Activated CD4-positive, alpha-beta T cell treated with anti-CD3 and anti-CD28 coated beads, Interleukin-2, amount 50 U/mL, for 4 hours (primary cell): ENCODE measurements around the gene ANKRD44.
A peak's percentile ranks its signal among the peaks of the same experiment; 100 is the strongest.
"Not testable (repeated sequence)": the region's sequence is repeated elsewhere in the genome, so short reads cannot be mapped to it uniquely, and the experiment has no call there.

Source experiments
- DNase-seq, 2 experiments: peaks; one replicate each; pipeline ENCODE4 v3.0.0-alpha.2; 2020

Gene ANKRD44

GRCh38 chr2:197071213-197071612 lies 239.4 kb downstream of the ANKRD44 start:
- no peak for DNase-seq

- DNase-seq = no peak
These were observed 240.6 kb downstream of the ANKRD44 start for GRCh38 chr2:197069958-197070357.

- DNase-seq = not testable (repeated sequence)
These were observed 248.0 kb downstream of the ANKRD44 start for GRCh38 chr2:197062574-197062973.

GRCh38 chr2:197059477-197059876 lies 251.1 kb downstream of the ANKRD44 start:
- no peak for DNase-seq

DNA sequence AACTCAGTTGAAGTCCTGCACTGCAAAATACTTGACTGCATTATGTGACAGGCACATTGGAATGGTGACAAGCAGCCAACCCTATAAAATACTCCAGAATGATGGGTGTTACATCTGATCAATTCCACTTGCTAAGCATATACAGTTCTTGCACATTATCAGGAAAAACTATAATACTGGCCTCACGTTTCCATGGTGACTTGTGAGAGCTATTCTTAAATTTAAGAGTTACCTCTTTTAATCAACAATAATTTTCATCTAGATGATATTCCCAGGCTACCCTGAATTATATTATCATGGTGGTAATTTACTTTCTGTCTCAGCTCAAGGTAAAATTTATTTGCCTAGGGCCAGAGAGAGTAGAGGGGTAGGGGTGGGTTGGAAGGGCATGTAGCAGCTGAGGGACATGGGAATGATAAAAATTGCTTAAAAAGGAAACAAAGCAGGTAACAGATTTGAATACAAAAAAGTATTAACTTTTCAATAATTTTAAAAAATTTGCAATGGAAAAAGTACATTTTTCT lies 251.7 kb downstream of the ANKRD44 start:
- DNase-seq = no peak

- DNase-seq = no peak
These were observed 252.6 kb downstream of the ANKRD44 start for GRCh38 chr2:197057959-197058358.

DNA sequence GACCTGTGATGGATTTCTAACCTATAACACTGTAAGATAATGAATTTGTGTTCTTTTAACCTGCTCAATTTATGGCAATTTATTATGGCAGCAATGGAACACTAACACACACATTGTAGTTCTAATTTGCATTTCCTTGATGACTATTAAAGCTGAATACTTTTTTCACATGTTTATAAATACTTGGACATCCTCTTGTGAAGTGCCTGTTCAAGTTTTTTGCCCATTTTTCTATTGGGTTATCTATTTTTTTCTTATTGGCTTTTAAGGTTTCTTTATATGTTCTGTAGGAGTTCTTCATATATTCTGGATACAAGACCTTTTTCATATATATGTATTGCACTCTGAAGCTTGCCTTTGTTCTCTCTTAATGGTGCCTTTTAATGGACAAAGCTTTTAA lies 255.5 kb downstream of the ANKRD44 start:
- no peak for DNase-seq

DNA sequence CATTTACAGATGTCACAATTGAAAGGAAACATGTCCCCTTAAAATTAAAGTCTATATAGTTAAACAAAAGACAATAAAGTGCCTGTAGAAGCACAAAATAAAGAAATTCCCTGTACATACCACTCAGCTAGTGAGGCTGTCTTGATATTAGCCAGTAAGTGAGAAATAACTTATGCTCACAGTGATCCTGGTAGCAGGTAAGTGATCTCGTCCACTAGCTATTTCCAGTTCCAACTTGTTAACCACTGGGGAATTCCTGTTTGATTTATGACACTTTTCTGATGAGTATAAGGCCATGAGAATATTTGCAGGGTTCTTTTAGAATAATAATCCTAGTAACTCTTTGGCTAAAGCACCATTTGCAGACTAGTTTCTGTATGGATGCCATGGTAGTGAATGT lies 256.1 kb downstream of the ANKRD44 start:
- DNase-seq = no peak

DNA sequence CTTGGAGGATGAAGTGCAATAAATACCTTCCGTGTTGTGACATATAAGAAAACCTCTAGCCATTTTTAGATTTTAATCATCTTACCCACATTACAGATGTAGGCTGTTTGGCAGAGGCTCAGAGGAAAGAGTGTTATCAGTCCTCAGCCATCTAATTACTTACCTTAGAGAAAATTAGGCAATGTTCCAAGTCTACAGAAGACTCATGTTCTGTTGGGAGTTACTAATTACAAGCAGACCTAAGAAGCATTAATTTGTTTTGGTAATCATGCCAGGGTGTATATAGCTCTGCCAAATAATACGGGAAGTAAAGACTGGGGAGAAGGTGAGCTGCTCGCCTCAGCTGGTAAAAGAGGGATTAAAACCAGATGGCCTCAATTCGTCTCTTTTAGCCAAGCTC lies 258.2 kb downstream of the ANKRD44 start:
- no peak for DNase-seq

DNA sequence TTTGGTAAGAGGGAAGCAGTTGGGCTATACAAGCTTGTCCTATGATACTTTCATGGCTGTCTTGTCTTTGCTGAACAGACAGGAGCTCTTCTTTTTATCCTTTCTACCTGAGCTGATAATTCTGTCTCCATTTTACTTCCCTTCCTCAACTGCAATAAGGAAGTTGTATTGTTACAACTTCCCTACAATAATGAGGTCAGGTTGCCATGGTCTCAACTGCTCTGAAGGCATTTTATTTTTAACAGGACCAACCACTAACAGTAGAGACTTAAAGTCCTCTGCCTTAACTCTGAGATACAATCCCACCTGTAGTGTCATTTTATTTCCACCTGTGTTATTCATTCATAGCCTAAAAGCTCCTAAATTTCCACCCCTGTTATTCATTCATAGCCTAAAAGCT lies 265.5 kb downstream of the ANKRD44 start:
- DNase-seq = no peak

GRCh38 chr2:197042739-197043196 lies 267.8 kb downstream of the ANKRD44 start:
- no peak for DNase-seq

- no peak for DNase-seq
These were observed 272.6 kb downstream of the ANKRD44 start for GRCh38 chr2:197037863-197038398.

DNA sequence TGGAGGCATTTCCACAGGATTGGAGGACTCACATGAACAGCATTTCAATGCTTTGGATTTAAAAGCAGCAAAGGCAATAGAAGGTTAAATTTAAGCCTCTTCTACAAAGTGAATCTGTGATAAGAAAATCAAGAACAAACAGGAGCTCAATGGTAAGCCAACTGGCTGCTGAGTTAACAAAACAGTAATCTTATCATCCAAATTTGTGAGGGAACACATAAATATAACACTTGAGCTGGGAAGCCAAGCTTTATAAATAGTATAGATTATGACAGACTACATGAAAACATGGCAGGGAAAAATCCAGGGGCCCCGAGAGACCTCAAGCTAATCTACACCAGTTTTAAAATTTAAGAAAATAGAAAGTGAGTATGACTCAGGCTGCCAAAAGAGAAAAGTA lies 275.6 kb downstream of the ANKRD44 start:
- DNase-seq = no peak

GRCh38 chr2:197034292-197034691 lies 276.3 kb downstream of the ANKRD44 start:
- no peak for DNase-seq

GRCh38 chr2:197033222-197033621 lies 277.4 kb downstream of the ANKRD44 start:
- no peak for DNase-seq

- DNase-seq = no peak
These were observed 278.8 kb downstream of the ANKRD44 start for GRCh38 chr2:197031803-197032202.

DNA sequence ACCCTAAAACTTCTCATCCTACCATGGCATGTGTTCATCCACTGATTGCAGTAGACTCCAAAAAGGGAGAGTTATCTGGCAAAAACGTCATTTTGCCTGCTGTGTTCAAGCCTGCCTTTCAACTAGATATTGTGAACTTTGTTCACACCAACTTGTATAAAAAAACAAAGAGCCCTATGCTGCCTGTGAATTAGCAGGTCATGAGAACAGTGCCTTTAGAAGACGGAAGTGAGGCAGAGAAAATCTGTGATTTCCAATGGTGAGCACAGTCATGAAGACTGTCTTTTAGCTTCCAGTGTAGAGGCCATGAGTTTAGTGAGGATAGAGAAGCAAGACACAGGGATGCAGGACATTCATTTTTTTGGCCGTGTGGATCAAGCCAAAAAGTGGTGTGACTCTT lies 280.5 kb downstream of the ANKRD44 start:
- DNase-seq = no peak

GRCh38 chr2:197028633-197029032 lies 281.9 kb downstream of the ANKRD44 start:
- DNase-seq = no peak

DNA sequence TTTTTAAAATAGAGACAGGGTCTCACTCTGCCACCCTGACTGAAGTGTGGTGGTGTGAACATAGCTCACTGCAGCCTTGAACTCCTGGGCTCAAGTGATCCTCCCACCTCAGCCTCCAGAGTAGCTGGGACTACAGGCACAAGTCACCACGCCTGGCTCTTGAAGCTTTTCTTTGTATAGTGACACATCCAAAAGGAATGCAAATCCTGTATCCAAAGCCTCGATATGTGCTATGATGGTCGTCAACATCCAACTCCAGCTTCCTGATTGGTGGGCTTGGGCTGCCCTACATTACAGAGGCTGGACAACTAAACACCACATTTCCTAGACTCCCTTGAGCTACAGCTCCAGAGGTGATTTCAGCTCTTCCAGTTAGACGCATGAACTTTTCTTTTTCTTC lies 282.4 kb downstream of the ANKRD44 start:
- no peak for DNase-seq

DNA sequence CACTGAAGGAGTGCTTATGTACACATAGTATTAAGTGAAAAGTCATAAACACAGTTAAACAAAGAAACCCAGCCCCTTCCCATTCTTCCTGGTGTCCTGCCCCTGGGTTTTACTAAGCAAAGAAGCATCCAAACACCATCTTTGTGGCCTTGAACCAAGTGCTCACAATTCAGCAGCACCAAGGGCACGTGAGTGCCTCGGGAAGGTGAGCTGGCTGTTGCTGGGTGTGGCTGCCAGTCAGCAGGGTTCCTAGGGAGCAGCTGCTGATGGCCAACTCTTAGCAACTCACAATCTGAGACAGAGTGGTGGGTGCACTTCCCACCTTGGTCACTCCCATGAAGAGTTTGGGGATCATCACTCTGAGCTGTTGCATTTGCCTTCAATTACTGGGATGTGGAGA lies 286.4 kb downstream of the ANKRD44 start:
- no peak for DNase-seq

- DNase-seq = not testable (repeated sequence)
These were observed 289.7 kb downstream of the ANKRD44 start for GRCh38 chr2:197020921-197021320.

GRCh38 chr2:197013098-197013497 lies 297.5 kb downstream of the ANKRD44 start:
- no peak for DNase-seq

DNA sequence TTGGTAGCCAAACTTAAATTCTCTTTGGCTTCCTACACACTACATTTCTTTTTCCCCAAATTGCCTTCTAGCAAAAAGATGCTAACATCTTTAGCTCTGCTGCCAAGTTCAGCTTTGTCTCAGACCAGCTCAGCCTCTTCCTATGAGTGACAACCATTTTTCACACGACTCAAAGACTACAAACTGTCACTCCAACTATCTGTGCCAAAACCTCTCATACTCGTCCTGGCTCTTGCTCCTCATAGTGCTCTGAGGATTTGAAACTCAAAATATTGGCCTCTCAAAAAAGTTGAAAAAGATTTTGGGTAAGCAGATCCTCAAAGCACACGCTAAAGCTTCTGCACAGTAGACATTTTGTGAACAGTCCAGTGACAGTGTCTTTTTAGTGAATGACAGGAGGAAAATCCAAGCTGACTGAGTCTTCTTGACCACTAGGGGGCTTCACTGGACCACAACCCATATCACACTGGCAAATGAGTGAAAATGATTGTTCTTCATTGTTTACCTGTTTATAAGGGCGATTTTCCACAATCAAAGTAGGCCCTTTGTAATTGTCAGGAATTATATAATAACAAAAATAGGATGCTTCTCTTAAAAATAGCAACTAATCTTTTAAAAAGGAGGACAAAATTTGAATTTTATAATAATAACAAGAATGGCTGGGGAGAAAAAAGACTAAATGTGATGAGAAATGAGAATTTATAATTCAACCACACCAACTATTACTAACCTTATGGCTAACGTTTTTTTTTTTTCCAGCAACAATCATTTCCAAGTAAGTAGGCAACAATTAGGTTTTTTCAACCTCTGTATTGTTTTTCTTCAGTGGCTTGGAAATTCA lies 298.6 kb downstream of the ANKRD44 start:
- peak in 1 of 2 experiments; percentile 10 for DNase-seq

GRCh38 chr2:197011021-197011417 lies 299.6 kb downstream of the ANKRD44 start:
- no peak for DNase-seq
